K562 (cell line): ENCODE data around the gene LAMC1. TPM values are rescaled to one million over a fixed set of nuclear protein-coding genes. Genes with fewer than 3 reads are reported as not detected.

ENCODE experiments used
- ATAC-seq: fragments of 200-7000 bp; cut with Tn5 transposase; 3 replicates; pipeline ENCODE4 v1.9.1; 2020; ENCODE audit warnings: moderate library complexity
- BruUV-seq: library from RNA; stranded (reverse); fragments of 400-500 nt; replicated peaks from 2 replicates; lab custom pipeline; 2021; lab: Mats Ljungman, UMichigan
- CTCF ChIA-PET: fragments of 300-600 bp; formaldehyde crosslinking; extraction: SDS; loops from one replicate; lab custom pipeline; 2021; ENCODE audit warnings: low intra/inter-chr PET ratio; lab: Yijun Ruan, JAX
- POLR2A ChIA-PET: fragments of 300-600, 350-650 bp; sonication (Branson Sonifier 250); formaldehyde crosslinking; extraction: SDS; loops from one replicate; lab custom pipeline; 2021; ENCODE audit warnings: antibody characterized with exemption, inconsistent platforms; lab: Yijun Ruan, JAX
- DNase-seq, 4 experiments: peaks; one replicate each; pipeline versions ENCODE4 v3.0.0 to v3.0.0-alpha.2; 2011 to 2018; ENCODE audit warnings: low spot score in 3 of 4, mixed read lengths in 3 of 4; ENCODE audit errors: extremely low read depth in 1 of 4
- FAIRE-seq: peaks from 2 replicates; lab custom pipeline; 2011; peaks lifted over from hg19 to GRCh38; lab: Jason Lieb, UNC
- H2AFZ ChIP-seq: 2 replicates; pipeline ENCODE4 v1.6.0; 2011; ENCODE audit warnings: low read depth, low read length, control low read depth, inconsistent platforms
- H3K27ac ChIP-seq: fragments of 200-600 bp; 3 replicates; pipeline ENCODE4 v1.8.0; 2011; ENCODE audit warnings: low read depth, mild to moderate bottlenecking, control low read depth, inconsistent platforms, low read length, moderate library complexity, mixed read lengths; ENCODE audit errors: extremely low read depth
- H3K27me3 ChIP-seq, 2 experiments: fragments of 300-600 bp in 1 of 2; 2 replicates in 1 of 2; 3 replicates in 1 of 2; pipeline versions ENCODE4 v1.6.0 to v1.8.0; 2011; ENCODE audit warnings: inconsistent platforms in 2 of 2, low read length in 2 of 2, mild to moderate bottlenecking in 1 of 2, mixed read lengths in 1 of 2, moderate library complexity in 1 of 2; ENCODE audit not compliant: control insufficient read depth in 2 of 2, insufficient read depth in 2 of 2
- H3K36me3 ChIP-seq: fragments of 300-600 bp; 3 replicates; pipeline ENCODE4 v1.8.0; 2011; ENCODE audit warnings: mild to moderate bottlenecking, low read length, inconsistent platforms; ENCODE audit not compliant: control insufficient read depth, insufficient read depth
- H3K4me1 ChIP-seq, 2 experiments: fragments of 200-600 bp in 1 of 2; replicated peaks in 1 of 2; 2 replicates in 1 of 2; 3 replicates in 1 of 2; pipeline versions ENCODE4 v1.5.1 to v1.8.0; 2011; ENCODE audit warnings: inconsistent platforms in 2 of 2, low read length in 2 of 2, mild to moderate bottlenecking in 1 of 2, mixed read lengths in 1 of 2, moderate library complexity in 1 of 2; ENCODE audit not compliant: control insufficient read depth in 2 of 2, insufficient read depth in 2 of 2
- H3K4me2 ChIP-seq: 2 replicates; pipeline ENCODE4 v1.6.1; 2011; ENCODE audit warnings: low read length, control low read depth, inconsistent platforms, mixed read lengths; ENCODE audit not compliant: insufficient read depth
- H3K4me3 ChIP-seq: fragments of 200-600 bp; sonication (generic), shearing (Covaris generic); 2 replicates; pipeline ENCODE4 v1.5.1; 2016; ENCODE audit warnings: control low read depth, inconsistent platforms
- H3K79me2 ChIP-seq: fragments of 200-600 bp; 3 replicates; pipeline ENCODE4 v1.8.0; 2011; ENCODE audit warnings: low read length, inconsistent platforms; ENCODE audit not compliant: control insufficient read depth, insufficient read depth
- H3K9ac ChIP-seq, 2 experiments: 2 replicates each; pipeline versions ENCODE4 v1.6.0 to v1.6.1; 2011; ENCODE audit warnings: low read depth in 2 of 2, low read length in 2 of 2, control low read depth in 1 of 2, inconsistent platforms in 1 of 2, mild to moderate bottlenecking in 1 of 2, mixed read lengths in 1 of 2; ENCODE audit not compliant: insufficient read depth in 1 of 2
- H3K9me1 ChIP-seq: one replicate; pipeline ENCODE4 v1.6.0; 2011; ENCODE audit warnings: inconsistent platforms, mild to moderate bottlenecking, low read length, moderate library complexity; ENCODE audit not compliant: control insufficient read depth, insufficient read depth
- H3K9me3 ChIP-seq: replicated peaks from 2 replicates; pipeline ENCODE4 v1.5.1; 2011; ENCODE audit warnings: low read depth, low read length, inconsistent platforms; ENCODE audit not compliant: control insufficient read depth, insufficient read depth
- H4K20me1 ChIP-seq: replicated peaks from 2 replicates; pipeline ENCODE4 v1.6.1; 2011; ENCODE audit warnings: low read length, inconsistent platforms, mixed read lengths; ENCODE audit not compliant: control insufficient read depth, insufficient read depth
- C11orf30 ChIP-seq: fragments of 450-650 bp; IDR thresholded peaks from 2 replicates; pipeline ENCODE4 v1.6.1; 2016; ENCODE audit warnings: low read depth, mild to moderate bottlenecking
- CREBBP ChIP-seq: IDR thresholded peaks from one replicate; pipeline ENCODE4 v1.6.1; 2012; ENCODE audit warnings: low read depth, mild to moderate bottlenecking, control low read depth, inconsistent platforms, low read length
- ESRRA ChIP-seq: fragments of 450-650 bp; IDR thresholded peaks from 2 replicates; pipeline ENCODE4 v1.6.1; 2014; ENCODE audit warnings: low read depth, mild to moderate bottlenecking, moderate library complexity, borderline replicate concordance
- GABPB2 ChIP-seq: fragments of 250-450 bp; sonication (Bioruptor Pico); conservative IDR thresholded peaks from 2 replicates; pipeline ENCODE4 v1.5.1; 2021; ENCODE audit warnings: mild to moderate bottlenecking
- HMGN3 ChIP-seq: IDR thresholded peaks from 2 replicates; pipeline ENCODE4 v1.6.1; 2011; ENCODE audit warnings: borderline replicate concordance, low read depth, mild to moderate bottlenecking, mixed read lengths, low read length; ENCODE audit not compliant: insufficient read length; ENCODE audit errors: extremely low read depth
- MAFG ChIP-seq: fragments of 450-650 bp; conservative IDR thresholded peaks from 2 replicates; pipeline ENCODE4 v1.6.1; 2016; ENCODE audit warnings: missing genetic modification characterization, missing compliant biosample characterization
- MAZ ChIP-seq, 2 experiments: fragments of 450-650 bp in 1 of 2; sonication (generic) in 1 of 2; formaldehyde crosslinking; IDR thresholded peaks in 1 of 2; conservative IDR thresholded peaks in 1 of 2; 2 replicates each; pipeline versions ENCODE4 v1.4.0 to v1.5.0; 2020; ENCODE audit warnings: mild to moderate bottlenecking in 1 of 2, missing genetic modification reagents in 1 of 2
- MTF1 ChIP-seq: fragments of 250-450 bp; sonication (Bioruptor Pico); IDR thresholded peaks from 2 replicates; pipeline ENCODE4 v1.9.0; 2021; ENCODE audit warnings: moderate library complexity, mild to moderate bottlenecking, inconsistent platforms, borderline replicate concordance
- NEUROD1 ChIP-seq: fragments of 150-350 bp; IDR thresholded peaks from 2 replicates; pipeline ENCODE4 v1.6.1; 2014; ENCODE audit warnings: borderline replicate concordance, low read length, low read depth; ENCODE audit not compliant: partially characterized antibody
- NFRKB ChIP-seq: fragments of 450-650 bp; IDR thresholded peaks from 2 replicates; pipeline ENCODE4 v1.6.1; 2016; ENCODE audit warnings: low read depth
- OTX1 ChIP-seq: fragments of 450-650 bp; formaldehyde crosslinking; IDR thresholded peaks from 2 replicates; pipeline ENCODE4 v1.4.0; 2022; ENCODE audit warnings: mild to moderate bottlenecking
- RBM34 ChIP-seq: fragments of 200-400 bp; formaldehyde crosslinking; IDR thresholded peaks from 2 replicates; pipeline ENCODE4 v1.6.1; 2018; ENCODE audit warnings: low read length, borderline replicate concordance; ENCODE audit not compliant: insufficient read depth
- SLC30A9 ChIP-seq: fragments of 250-450 bp; sonication (Bioruptor Pico); IDR thresholded peaks from 2 replicates; pipeline ENCODE4 v1.8.0; 2022; ENCODE audit warnings: mild to moderate bottlenecking, moderate library complexity
- SUPT5H ChIP-seq: fragments of 450-650 bp; IDR thresholded peaks from 2 replicates; pipeline ENCODE4 v1.6.1; 2016
- XRCC3 ChIP-seq: fragments of 450-650 bp; IDR thresholded peaks from 2 replicates; pipeline ENCODE4 v1.6.1; 2017; ENCODE audit warnings: mild to moderate bottlenecking, moderate library complexity
- ZNF316 ChIP-seq: fragments of 450-650 bp; IDR thresholded peaks from 2 replicates; pipeline ENCODE4 v1.6.1; 2016
- WGBS: fragments of 100-300 bp; shearing (Covaris generic); methylation state at CpG from one replicate; pipeline ENCODE4 v1.1.6; 2016; ENCODE audit warnings: low coverage, mixed read lengths; ENCODE audit not compliant: insufficient coverage; ENCODE audit errors: missing lambda C conversion rate; 5-methylcytosine and 5-hydroxymethylcytosine counted together
- in situ Hi-C: fragments of 300-500 bp; cut with MboI; formaldehyde crosslinking; loops from 4 replicates; pipeline ENCODE4 v1.15.0; 2018; ENCODE audit warnings: inconsistent platforms, mixed read lengths
- intact Hi-C: fragments of 100-400 bp; cut with micrococcal nuclease; formaldehyde crosslinking; loops from 2 replicates; pipeline ENCODE4 v1.14.2; 2022
- polyA plus RNA-seq, 8 experiments: library from polyadenylated mRNA; depleted of rRNA in 4 of 8; stranded (reverse) in 5 of 8; unstranded in 3 of 8; fragments of >200 nt; fragmentation: Nextera tagmentation in 2 of 8; fragmentation: Illumina TruSeq in 1 of 8; extraction: Ambion mirVana in 2 of 8; extraction: Trizol in 1 of 8; gene quantifications; 2 replicates each; pipeline versions ENCODE4 v1.2.1 to v1.2.3, GENCODE V29; 2011 to 2014; ENCODE audit warnings: inconsistent platforms in 1 of 8, missing spikeins in 1 of 8
- total RNA-seq, 7 experiments: library from RNA; depleted of rRNA in 6 of 7; stranded (reverse); fragments of >200 nt in 6 of 7; fragmentation: Illumina TruSeq in 2 of 7; extraction: Trizol in 2 of 7; gene quantifications; 2 replicates each; pipeline versions ENCODE4 v1.2.1 to v1.2.3, GENCODE V29; 2011 to 2021; ENCODE audit warnings: low replicate concordance in 1 of 7
- TF ChIP-seq, protein P1 (sequence below), 2 experiments: fragments of 450-650 bp; IDR thresholded peaks; 2 replicates each; pipeline ENCODE4 v1.6.1; 2018; ENCODE audit warnings: mild to moderate bottlenecking in 2 of 2, low read depth in 1 of 2; ENCODE audit not compliant: partially characterized antibody in 2 of 2

The LAMC1 gene
- total and polyA plus RNA-seq, 9 of the 15 experiments (the other 6 are each of a cell fraction or from before 2014, with no cell fraction given): 0.07 to 0.71 (median 0.13) TPM; not detected in 2

DNA sequence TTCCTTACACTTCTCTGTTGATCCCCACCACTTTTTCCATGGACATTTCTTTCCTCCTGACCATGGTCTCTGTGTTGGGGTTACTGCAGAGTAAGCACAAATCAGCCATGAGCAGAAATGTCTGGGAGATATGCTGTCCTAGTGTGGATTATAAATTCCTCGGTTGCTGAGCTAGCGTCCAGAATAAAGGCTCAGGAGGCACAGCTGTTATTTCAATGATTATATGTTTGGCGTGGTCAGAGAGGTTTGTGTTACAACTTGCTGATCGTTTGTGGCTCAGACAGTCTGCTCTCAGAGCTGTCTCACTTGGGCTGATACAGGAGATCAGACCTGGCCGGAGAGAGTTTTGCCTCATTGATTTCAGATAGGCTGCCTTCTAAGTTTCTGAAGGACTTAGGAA is 125.4 kb downstream of the LAMC1 start:
- in situ Hi-C loops (no loop called here), intact Hi-C loops (no loop called here)
- TF ChIP-seq SLC30A9 (CRISPR knock-in tag) (no peak), MTF1 (CRISPR knock-in tag) (no peak), CREBBP (no peak), C11orf30 (peak; percentile 28; the same call in 1 of the 2 replicates), GABPB2 (CRISPR knock-in tag) (no peak), OTX1 (CRISPR knock-in tag) (no peak), ESRRA (no peak), XRCC3 (no peak), MAFG (tag) (0 out of 2 replicates have a peak, but pooled peaks have one; percentile 10), HMGN3 (no peak), MAZ (CRISPR knock-in tag; conservative IDR thresholded peaks at IDR 0.05 in 1 of 2, IDR thresholded peaks at IDR 0.05 in 1 of 2) (no peak), SUPT5H (no peak), ZNF316 (peak; percentile 33; the same call in 1 of the 2 replicates), RBM34 (no peak), NFRKB (no peak), NEUROD1 (no peak)
- TF ChIP-seq, protein P1, sequence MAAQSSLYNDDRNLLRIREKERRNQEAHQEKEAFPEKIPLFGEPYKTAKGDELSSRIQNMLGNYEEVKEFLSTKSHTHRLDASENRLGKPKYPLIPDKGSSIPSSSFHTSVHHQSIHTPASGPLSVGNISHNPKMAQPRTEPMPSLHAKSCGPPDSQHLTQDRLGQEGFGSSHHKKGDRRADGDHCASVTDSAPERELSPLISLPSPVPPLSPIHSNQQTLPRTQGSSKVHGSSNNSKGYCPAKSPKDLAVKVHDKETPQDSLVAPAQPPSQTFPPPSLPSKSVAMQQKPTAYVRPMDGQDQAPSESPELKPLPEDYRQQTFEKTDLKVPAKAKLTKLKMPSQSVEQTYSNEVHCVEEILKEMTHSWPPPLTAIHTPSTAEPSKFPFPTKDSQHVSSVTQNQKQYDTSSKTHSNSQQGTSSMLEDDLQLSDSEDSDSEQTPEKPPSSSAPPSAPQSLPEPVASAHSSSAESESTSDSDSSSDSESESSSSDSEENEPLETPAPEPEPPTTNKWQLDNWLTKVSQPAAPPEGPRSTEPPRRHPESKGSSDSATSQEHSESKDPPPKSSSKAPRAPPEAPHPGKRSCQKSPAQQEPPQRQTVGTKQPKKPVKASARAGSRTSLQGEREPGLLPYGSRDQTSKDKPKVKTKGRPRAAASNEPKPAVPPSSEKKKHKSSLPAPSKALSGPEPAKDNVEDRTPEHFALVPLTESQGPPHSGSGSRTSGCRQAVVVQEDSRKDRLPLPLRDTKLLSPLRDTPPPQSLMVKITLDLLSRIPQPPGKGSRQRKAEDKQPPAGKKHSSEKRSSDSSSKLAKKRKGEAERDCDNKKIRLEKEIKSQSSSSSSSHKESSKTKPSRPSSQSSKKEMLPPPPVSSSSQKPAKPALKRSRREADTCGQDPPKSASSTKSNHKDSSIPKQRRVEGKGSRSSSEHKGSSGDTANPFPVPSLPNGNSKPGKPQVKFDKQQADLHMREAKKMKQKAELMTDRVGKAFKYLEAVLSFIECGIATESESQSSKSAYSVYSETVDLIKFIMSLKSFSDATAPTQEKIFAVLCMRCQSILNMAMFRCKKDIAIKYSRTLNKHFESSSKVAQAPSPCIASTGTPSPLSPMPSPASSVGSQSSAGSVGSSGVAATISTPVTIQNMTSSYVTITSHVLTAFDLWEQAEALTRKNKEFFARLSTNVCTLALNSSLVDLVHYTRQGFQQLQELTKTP (IDR thresholded peaks at IDR 0.05; ENCODE audit: low read depth in 1 of 2, partially characterized antibody in 2 of 2): no peak
- Histone ChIP-seq H3K9me1 (no peaks in the 10 kb centered on the region), H3K4me1 (no peaks in the 10 kb centered on the region), H3K79me2 (no peaks in the 10 kb centered on the region), H4K20me1 (no peaks in the 10 kb centered on the region), H3K4me3 (no peak overlapping the region), H3K27me3 (no peaks in the 10 kb centered on the region; a peak in 1 of 5 replicates), H3K27ac (no peak overlapping the region), H2AFZ (no peak overlapping the region), H3K36me3 (no peaks in the 10 kb centered on the region), H3K9ac (no peak overlapping the region), H3K9me3 (no peaks in the 10 kb centered on the region), H3K4me2 (no peak overlapping the region)
- POLR2A ChIA-PET: no interaction called here
- BruUV-seq: no TSS peak
- FAIRE-seq (no peak), DNase-seq (no peak), ATAC-seq (no peak)
- 1% methylated on average over 5 of the region's 5 CpGs for WGBS
- CTCF ChIA-PET: no interaction called here
